ENCODE measurements around the gene BEST4. TPM values are rescaled to one million over a fixed set of nuclear protein-coding genes. Genes with fewer than 3 reads are reported as not detected.

The BEST4 gene
- total and polyA plus RNA-seq, 2 of the 13 experiments (the other 11 are each of a cell fraction or from before 2014, with no cell fraction given): 0.77 to 1.4 TPM

DNA sequence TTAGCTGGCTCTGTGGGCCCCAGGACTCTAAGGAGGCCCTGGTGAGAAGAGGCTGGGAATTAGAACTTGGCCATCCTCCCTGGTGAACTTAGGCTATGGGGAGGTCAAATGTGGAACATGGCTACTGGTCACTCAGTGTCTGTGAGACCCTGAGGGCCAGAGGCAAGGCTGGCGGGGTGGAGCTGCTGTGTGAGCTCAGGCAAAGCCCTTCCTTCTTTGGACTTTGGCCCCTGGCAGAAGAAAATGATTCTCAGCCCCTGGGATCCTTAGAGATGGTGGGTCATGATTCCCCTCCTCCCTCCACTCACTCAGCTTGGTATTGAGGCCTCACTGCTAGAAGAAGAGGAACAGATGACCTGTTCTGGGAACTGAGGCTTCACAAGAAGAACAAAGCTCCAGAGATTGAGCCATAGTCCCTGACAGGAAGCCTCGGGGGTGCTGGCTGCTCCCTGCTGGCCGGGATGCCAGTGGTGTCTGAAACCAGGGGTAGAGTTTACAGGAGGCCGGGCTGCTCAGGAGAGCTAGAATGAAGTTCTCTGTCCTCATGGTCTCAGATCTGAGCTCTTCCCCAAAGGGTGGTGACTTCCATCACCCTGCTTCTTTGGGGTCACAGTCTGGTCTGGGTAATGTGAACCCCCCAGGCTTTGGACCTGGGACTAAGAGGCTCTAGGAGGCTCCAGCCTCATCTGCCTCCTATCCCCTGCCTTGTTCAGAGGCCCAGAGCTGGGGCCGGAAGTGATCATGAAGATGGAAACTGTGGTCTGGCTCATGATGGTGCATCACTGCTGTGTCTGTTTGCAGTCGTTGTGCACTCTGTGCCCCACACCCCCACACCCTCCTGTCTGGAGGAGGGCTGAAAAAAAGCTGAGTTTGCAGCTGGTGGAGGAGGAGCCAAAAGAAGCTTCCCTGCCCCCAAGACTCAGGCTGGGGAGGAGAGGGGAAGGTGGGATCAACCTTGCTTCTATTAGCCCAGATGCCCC lies 21.3 kb upstream of the BEST4 start (continued):
- TF ChIP-seq, protein P1, sequence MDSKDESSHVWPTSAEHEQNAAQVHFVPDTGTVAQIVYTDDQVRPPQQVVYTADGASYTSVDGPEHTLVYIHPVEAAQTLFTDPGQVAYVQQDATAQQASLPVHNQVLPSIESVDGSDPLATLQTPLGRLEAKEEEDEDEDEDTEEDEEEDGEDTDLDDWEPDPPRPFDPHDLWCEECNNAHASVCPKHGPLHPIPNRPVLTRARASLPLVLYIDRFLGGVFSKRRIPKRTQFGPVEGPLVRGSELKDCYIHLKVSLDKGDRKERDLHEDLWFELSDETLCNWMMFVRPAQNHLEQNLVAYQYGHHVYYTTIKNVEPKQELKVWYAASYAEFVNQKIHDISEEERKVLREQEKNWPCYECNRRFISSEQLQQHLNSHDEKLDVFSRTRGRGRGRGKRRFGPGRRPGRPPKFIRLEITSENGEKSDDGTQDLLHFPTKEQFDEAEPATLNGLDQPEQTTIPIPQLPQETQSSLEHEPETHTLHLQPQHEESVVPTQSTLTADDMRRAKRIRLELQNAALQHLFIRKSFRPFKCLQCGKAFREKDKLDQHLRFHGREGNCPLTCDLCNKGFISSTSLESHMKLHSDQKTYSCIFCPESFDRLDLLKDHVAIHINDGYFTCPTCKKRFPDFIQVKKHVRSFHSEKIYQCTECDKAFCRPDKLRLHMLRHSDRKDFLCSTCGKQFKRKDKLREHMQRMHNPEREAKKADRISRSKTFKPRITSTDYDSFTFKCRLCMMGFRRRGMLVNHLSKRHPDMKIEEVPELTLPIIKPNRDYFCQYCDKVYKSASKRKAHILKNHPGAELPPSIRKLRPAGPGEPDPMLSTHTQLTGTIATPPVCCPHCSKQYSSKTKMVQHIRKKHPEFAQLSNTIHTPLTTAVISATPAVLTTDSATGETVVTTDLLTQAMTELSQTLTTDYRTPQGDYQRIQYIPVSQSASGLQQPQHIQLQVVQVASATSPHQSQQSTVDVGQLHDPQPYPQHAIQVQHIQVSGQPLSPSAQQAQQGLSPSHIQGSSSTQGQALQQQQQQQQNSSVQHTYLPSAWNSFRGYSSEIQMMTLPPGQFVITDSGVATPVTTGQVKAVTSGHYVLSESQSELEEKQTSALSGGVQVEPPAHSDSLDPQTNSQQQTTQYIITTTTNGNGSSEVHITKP (CRISPR knock-in tag; IDR thresholded peaks at IDR 0.05; ENCODE audit: low read depth): no peak
- TF ChIP-seq ZBTB14 (CRISPR knock-in tag; IDR thresholded peaks at IDR 0.05): no peak
- peak; percentile 19 for TF ChIP-seq HNF4G (IDR thresholded peaks at IDR 0.05; ENCODE audit: borderline replicate concordance, low read depth, low read length)
- TF ChIP-seq HNF4G (CRISPR knock-in tag; IDR thresholded peaks at IDR 0.05; ENCODE audit: borderline replicate concordance, low read depth): no peak; the same call in 1 of the 2 replicates
- no peak for TF ChIP-seq ARID3A (IDR thresholded peaks at IDR 0.05; ENCODE audit: low read depth, low read length)
- TF ChIP-seq NR2F6 (IDR thresholded peaks at IDR 0.05): no peak
- no peak for TF ChIP-seq NR2F6 (CRISPR knock-in tag; IDR thresholded peaks at IDR 0.05)
- no peak for TF ChIP-seq MTF1 (CRISPR knock-in tag; IDR thresholded peaks at IDR 0.05)
- no peak for TF ChIP-seq PAX8 (CRISPR knock-in tag; IDR thresholded peaks at IDR 0.05; ENCODE audit: borderline replicate concordance)
- TF ChIP-seq, protein P2, sequence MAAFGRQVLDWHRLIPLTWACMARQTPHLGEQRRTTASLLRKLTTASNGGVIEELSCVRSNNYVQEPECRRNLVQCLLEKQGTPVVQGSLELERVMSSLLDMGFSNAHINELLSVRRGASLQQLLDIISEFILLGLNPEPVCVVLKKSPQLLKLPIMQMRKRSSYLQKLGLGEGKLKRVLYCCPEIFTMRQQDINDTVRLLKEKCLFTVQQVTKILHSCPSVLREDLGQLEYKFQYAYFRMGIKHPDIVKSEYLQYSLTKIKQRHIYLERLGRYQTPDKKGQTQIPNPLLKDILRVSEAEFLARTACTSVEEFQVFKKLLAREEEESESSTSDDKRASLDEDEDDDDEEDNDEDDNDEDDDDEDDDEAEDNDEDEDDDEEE (CRISPR knock-in tag; IDR thresholded peaks at IDR 0.05): no peak
- TF ChIP-seq MYNN (CRISPR knock-in tag; IDR thresholded peaks at IDR 0.05; ENCODE audit: low read depth): no peak
- TF ChIP-seq DPF2 (CRISPR knock-in tag; IDR thresholded peaks at IDR 0.05; ENCODE audit: borderline replicate concordance, low read depth): peak; percentile 40; the same call in 1 of the 2 replicates
- TF ChIP-seq JUND (CRISPR knock-in tag; IDR thresholded peaks at IDR 0.05): no peak
- TF ChIP-seq NFRKB (IDR thresholded peaks at IDR 0.05): no peak
- TF ChIP-seq, protein P3, sequence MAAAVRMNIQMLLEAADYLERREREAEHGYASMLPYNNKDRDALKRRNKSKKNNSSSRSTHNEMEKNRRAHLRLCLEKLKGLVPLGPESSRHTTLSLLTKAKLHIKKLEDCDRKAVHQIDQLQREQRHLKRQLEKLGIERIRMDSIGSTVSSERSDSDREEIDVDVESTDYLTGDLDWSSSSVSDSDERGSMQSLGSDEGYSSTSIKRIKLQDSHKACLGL (CRISPR knock-in tag; IDR thresholded peaks at IDR 0.05): no peak
- no peak for TF ChIP-seq CEBPB (IDR thresholded peaks at IDR 0.05; ENCODE audit: borderline replicate concordance, low read depth, low read length)
- TF ChIP-seq, protein P4, sequence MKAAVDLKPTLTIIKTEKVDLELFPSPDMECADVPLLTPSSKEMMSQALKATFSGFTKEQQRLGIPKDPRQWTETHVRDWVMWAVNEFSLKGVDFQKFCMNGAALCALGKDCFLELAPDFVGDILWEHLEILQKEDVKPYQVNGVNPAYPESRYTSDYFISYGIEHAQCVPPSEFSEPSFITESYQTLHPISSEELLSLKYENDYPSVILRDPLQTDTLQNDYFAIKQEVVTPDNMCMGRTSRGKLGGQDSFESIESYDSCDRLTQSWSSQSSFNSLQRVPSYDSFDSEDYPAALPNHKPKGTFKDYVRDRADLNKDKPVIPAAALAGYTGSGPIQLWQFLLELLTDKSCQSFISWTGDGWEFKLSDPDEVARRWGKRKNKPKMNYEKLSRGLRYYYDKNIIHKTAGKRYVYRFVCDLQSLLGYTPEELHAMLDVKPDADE (CRISPR knock-in tag; IDR thresholded peaks at IDR 0.05): no peak
- TF ChIP-seq ADNP (CRISPR knock-in tag; IDR thresholded peaks at IDR 0.05): 0 out of 2 replicates have a peak, but pooled peaks have one; percentile 7
- TF ChIP-seq NR1H2 (CRISPR knock-in tag; IDR thresholded peaks at IDR 0.05; ENCODE audit: borderline replicate concordance, low read depth): no peak
- no peak for TF ChIP-seq ZNF263 (CRISPR knock-in tag; IDR thresholded peaks at IDR 0.05)

Data from HepG2 (cell line).